Head of caudate nucleus (tissue), 42 donors: ENCODE measurements around the gene TXNDC2.
"Not testable (repeated sequence)": the region's sequence is repeated elsewhere in the genome, so short reads cannot be mapped to it uniquely, and the experiment has no call there.

Source experiments
- DNase-seq, 42 donors: peaks; one replicate each; pipeline versions ENCODE4 v3.0.0 to v3.0.0-alpha.2; 2020 to 2021; ENCODE audit warnings: mixed read lengths in 7 of 42
- intact Hi-C: fragments of 100-400 bp; cut with DNase I; formaldehyde crosslinking; loops from one replicate; pipeline ENCODE4 v1.15.0; 2022

The TXNDC2 gene

DNA sequence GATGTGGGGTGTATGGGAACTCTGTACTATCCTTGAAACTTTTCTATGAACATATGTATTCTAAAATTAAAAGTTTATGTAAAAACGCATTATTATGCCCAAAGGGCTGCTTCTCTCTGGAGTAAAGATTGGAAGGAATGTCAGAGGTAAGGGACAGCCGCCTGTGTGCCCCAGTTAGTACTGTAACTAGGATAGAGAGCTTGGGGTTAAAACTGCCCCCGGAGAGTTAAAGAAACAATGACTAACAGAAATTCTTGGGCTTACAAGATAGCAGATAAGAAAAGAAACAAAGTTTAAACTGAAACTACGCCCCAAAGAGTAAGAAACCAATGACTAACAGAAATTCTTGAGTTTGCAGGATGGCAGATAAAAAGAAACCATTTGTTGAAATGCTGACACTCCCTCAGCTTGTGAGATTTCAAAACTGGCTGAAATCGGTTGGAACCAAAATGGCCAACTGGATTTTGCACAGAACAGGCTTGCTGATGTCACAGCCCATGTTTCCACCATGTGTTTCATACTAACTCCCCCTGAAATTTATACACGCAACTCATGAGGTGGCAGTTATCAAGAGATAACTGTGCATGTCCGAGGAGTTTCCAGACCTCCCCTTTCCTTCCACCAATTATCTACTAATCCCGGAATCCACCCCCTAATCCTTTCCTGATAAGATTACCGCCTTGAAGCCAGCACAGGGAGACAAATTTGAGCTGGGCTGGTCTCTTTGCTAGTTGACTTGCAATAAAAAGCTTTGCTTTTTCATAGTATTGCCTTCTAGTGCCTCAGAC is 8.7 kb upstream of the TXNDC2 start:
- intact Hi-C loops: no loop called here
- no peak for DNase-seq

GRCh38 chr18:9877655-9878014 is 8.1 kb upstream of the TXNDC2 start:
- no peak for DNase-seq
- intact Hi-C loops: no loop called here

GRCh38 chr18:9878095-9878494 is 7.7 kb upstream of the TXNDC2 start:
- DNase-seq: no peak
- intact Hi-C loops: no loop called here

DNA sequence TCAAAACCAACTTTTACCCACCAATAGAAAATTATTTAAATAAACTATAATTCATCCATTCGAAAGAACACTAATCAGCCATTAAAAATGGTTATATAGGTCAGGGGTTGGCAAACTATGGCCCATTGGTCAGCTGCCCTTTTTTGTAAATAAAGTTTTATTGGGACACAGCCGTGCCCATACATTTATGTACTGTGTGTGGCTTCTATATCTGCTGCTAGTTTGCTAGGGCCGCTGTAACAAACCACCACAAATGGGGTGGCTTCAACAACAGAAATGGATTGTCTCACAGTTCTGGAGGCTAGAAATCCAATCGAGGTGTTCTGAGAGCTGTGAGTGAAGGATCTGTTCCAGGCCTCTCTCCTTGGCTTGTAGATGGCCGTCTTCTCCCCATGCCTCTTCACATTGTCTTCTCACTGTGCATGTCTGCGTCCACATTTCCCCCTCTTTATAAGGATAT is 7.0 kb upstream of the TXNDC2 start:
- no peak for DNase-seq
- intact Hi-C loops: no loop called here

GRCh38 chr18:9884090-9884489 is 1.7 kb upstream of the TXNDC2 start:
- no peak for DNase-seq
- intact Hi-C loops: no loop called here

GRCh38 chr18:9884532-9885140 is 1.1 kb upstream of the TXNDC2 start:
- intact Hi-C loops: no loop called here
- DNase-seq: no peak

- intact Hi-C loops: no loop called here
- no peak for DNase-seq
Measured at GRCh38 chr18:9886005-9886348, 204 bp downstream of the TXNDC2 start.

GRCh38 chr18:9887992-9888391 is 2.2 kb downstream of the TXNDC2 start:
- DNase-seq: no peak
- intact Hi-C loops: no loop called here

GRCh38 chr18:9890196-9890595 is 4.4 kb downstream of the TXNDC2 start:
- no peak for DNase-seq
- intact Hi-C loops: no loop called here

DNA sequence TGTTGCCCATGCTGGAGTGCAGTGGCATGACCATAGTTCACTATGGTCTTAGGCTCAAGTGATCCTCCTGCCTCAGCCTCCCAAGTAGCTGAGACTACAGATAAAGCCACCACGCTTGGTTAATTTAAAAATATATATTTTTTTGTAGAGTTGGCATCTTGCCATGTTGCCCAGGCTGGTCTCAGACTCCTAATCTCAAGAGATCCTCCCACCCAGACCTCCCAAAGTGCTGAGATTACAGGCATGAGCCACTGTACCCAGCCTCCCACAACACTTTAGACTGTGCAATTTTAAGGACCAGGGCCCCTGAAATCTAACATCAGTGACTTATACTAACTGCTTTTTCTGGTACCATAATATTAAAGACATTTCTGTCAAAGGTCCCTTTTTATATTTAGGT is 5.2 kb downstream of the TXNDC2 start:
- no peak for DNase-seq
- intact Hi-C loops: no loop called here

DNA sequence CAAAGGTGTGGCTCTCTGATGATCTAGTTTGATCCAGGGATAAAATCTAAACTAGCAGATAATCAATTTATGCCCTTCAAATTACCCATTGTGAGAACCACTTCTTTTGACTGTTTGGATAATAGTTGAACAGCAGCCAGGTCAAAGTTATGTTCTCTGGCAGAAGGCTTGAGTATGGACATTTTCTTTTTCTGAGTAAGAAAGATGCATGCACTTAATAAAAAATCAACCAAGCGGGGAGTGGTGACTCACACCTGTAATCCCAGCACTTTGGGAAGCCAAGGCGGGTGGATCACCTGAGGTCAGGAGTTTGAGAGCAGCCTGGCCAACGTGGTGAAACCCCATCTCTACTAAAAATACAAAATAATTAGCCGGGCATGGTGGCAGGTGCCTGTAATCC is 5.7 kb downstream of the TXNDC2 start:
- intact Hi-C loops, DNase-seq: not testable (repeated sequence)

DNA sequence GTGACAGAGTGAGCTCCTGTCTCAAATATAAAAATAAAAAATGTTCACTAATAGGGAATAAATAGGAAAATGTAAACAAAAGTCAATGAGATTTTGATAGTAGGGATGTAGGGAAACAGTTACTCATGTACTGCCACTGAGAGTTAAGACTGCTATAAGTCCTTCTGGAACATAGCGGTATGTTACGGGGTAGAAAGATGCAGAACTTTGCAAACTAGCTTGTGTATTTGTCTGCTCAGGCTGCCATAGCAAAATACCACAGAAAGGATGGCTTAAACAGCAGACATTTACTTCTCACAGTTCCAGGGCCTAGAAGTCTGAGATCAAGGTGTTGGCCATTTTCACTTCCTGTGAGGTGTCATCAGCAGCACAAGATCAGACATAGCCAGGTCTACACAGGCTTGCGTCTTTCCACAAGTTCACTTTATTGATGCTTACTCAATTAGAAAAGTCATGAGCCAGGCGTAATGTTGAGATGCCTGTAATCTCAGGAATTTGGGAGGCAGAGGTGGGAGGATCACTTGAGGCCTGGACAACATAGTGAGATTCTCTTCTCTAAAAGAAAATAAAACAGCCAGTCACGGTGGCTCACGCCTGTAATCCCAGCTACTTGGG is 8.8 kb downstream of the TXNDC2 start:
- intact Hi-C loops: no loop called here
- no peak for DNase-seq

- DNase-seq: no peak
- intact Hi-C loops: no loop called here
Measured at GRCh38 chr18:9897129-9897528, 11.4 kb downstream of the TXNDC2 start.

GRCh38 chr18:9897787-9898291 is 12.1 kb downstream of the TXNDC2 start:
- intact Hi-C loops: not testable (repeated sequence)

GRCh38 chr18:9898792-9899549 is 13.2 kb downstream of the TXNDC2 start:
- intact Hi-C loops: no loop called here
- no peak for DNase-seq

More at GRCh38 chr18:9897787-9898291, 12.1 kb downstream of the TXNDC2 start:
- DNase-seq: not testable (repeated sequence)

- intact Hi-C loops, DNase-seq: not testable (repeated sequence)
Measured at GRCh38 chr18:9899550-9899930, 13.8 kb downstream of the TXNDC2 start.

DNA sequence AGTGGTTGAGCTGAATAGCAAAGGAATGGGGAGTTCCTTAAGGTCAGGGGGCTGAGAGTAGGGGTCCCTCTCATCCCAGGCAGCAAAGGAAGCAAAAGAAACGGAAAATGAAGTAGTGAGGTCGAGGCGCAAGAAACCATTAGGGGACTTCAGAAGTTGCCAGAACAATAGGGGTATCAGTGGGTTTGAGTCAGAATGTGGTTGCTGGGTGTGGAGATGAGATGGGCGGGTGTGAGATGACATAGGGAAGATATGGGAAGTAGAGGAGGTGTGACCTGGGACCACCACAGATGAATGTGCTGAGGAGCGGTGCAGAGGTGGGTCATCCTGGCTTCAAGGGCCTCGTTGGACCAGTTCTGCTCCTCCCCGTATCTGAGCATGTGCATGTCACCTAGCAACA is 14.9 kb downstream of the TXNDC2 start:
- intact Hi-C loops: no loop called here
- DNase-seq: no peak

DNA sequence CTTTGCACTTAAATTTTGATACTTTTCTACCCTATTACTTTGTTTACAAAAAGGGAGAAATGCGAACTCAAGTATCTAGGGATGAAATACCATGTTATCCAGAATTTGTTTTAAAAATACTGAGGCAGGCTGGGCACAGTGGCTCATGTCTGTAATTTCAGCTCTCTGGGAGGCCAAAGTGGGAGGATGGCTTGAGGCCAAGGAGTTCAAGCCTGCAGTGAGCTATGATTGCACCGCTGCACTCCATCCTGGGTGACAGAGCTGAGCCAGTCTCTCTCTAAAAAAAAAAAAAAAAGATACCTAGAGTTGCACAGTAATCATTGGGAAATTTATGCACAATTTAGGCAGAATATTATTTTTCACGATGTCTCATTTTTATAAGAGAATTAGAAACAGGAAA is 15.6 kb downstream of the TXNDC2 start:
- intact Hi-C loops: no loop called here
- no peak for DNase-seq

- intact Hi-C loops, DNase-seq: not testable (repeated sequence)
Measured at GRCh38 chr18:9902264-9902663, 16.5 kb downstream of the TXNDC2 start.

GRCh38 chr18:9902832-9903231 is 17.1 kb downstream of the TXNDC2 start:
- intact Hi-C loops: no loop called here
- no peak for DNase-seq
